Prostate gland (tissue), 2 donors: ENCODE results near the gene HNRNPL.

Source experiments
- POLR2A ChIP-seq: fragments of 450-650 bp; IDR thresholded peaks from one replicate; pipeline ENCODE4 v1.6.1; 2016; ENCODE audit warnings: antibody characterized with exemption, mild to moderate bottlenecking
- POLR2AphosphoS5 ChIP-seq: sonication (generic); formaldehyde crosslinking; IDR thresholded peaks from one replicate; pipeline ENCODE4 v1.6.1; 2017; ENCODE audit warnings: antibody characterized with exemption
- TF ChIP-seq, protein P1 (sequence below), 4 experiments: fragments of 200-600 bp in 2 of 4; fragments of 450-650 bp in 2 of 4; sonication (generic) in 2 of 4; IDR thresholded peaks; 1 replicate in 3 of 4; 2 replicates in 1 of 4; pipeline ENCODE4 v1.5.1; 2016 to 2019; ENCODE audit warnings: antibody characterized with exemption in 4 of 4, mild to moderate bottlenecking in 2 of 4, moderate library complexity in 2 of 4

DNA sequence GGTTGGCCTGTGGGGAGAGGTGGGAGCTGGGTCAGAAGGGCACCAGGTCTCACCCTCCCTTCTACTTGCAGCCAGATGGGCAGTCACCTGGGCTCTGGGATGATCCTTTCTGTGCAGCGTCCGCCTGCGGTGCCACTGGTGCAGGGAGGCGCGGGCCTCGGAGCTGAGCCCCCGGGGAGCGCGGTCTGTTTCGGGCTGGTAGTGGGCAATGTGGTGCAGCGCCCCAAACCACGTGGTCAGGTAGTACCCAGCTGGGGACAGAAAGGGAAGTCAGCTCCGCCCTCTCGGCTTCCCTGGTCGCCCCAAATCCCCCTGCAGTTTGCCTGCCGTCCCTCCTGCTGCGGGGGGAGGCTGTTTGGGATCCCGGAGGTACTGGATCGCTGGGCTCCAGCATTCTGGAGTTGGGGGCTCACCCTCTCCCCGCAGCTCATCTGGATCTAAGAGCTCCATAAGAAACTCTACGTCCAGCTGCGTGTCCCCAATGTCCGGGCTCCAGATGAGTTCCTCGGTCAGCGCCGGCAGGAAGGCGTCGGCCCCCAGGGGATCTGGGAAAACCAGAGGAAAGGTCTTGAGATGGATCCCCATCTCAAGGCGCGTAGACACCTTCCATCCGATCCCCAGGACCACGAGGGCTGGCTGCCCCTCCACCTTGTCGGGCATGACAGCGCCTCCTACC is 19.5 kb upstream of the HNRNPL start:
- TF ChIP-seq, protein P1, sequence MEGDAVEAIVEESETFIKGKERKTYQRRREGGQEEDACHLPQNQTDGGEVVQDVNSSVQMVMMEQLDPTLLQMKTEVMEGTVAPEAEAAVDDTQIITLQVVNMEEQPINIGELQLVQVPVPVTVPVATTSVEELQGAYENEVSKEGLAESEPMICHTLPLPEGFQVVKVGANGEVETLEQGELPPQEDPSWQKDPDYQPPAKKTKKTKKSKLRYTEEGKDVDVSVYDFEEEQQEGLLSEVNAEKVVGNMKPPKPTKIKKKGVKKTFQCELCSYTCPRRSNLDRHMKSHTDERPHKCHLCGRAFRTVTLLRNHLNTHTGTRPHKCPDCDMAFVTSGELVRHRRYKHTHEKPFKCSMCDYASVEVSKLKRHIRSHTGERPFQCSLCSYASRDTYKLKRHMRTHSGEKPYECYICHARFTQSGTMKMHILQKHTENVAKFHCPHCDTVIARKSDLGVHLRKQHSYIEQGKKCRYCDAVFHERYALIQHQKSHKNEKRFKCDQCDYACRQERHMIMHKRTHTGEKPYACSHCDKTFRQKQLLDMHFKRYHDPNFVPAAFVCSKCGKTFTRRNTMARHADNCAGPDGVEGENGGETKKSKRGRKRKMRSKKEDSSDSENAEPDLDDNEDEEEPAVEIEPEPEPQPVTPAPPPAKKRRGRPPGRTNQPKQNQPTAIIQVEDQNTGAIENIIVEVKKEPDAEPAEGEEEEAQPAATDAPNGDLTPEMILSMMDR (IDR thresholded peaks at IDR 0.05), result no peak
- TF ChIP-seq POLR2A (no peak), POLR2AphosphoS5 (no peak)
